Measurements from ENCODE around the gene CORO2B.
"Not testable (repeated sequence)": the region's sequence is repeated elsewhere in the genome, so short reads cannot be mapped to it uniquely, and the experiment has no call there.

Gene CORO2B

DNA sequence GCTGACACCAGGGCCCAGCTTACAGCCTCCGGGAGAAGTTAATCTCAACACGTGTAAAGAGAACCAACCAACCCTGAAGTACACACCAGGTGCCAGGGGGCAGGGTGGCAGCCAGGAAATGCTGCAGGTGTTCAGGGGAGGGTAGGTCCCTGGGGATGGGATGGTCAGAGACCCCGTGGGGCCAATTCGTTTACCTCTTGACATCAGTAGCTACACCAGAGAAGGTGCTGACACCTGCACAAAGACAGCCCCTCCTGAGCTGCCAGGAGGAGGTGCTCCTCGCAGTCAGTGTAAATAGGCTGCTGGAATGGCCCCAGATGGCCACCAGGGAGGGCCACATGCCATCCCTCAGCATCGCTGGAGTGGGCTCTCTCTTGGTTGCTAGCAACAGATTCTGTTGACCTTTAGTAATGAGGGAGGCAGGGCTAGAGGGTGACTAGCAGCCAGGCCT lies 52.8 kb downstream of the CORO2B start:
- DNase-seq, result no peak

DNA sequence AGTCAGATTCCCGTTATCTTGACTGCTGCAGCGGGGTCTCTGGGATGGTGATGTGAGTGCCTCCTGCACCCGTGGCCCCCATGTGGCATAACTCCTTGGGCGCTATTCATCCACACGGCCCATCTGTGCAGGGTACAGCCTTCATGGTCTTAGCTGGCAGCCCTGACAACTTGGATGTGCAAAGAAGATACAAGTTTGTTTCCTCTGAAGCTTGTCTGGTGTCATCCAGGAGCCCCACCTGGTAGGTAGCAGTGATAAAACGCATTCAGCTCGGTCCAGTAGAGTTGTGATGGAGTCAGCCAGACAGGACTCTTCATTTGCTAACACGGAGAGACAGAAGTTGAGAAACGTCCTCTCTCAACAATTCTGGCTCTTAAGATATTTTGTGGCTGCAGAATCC lies 53.3 kb downstream of the CORO2B start:
- no peak for DNase-seq

- DNase-seq, result no peak
These were observed 54.7 kb downstream of the CORO2B start for GRCh38 chr15:68633231-68634121.

DNA sequence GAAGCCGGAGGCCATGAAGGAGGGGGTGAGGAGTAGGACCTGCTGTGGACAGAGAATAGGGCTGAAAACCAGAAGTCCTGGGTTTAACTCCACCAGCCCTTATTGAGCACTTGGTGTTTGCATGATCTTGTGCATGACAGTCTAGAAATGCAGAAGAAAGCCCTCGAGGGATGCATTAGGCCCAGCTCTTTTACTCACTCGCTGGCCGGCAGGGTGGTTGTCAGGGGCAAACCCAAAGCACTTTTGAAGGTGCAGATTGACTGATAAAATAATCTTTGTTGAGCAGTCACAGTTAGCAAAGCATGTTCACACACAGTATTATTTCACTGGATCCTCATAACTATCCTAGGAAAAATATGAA lies 55.3 kb downstream of the CORO2B start:
- no peak for DNase-seq

GRCh38 chr15:68634531-68634930 lies 55.7 kb downstream of the CORO2B start:
- no peak for DNase-seq

DNA sequence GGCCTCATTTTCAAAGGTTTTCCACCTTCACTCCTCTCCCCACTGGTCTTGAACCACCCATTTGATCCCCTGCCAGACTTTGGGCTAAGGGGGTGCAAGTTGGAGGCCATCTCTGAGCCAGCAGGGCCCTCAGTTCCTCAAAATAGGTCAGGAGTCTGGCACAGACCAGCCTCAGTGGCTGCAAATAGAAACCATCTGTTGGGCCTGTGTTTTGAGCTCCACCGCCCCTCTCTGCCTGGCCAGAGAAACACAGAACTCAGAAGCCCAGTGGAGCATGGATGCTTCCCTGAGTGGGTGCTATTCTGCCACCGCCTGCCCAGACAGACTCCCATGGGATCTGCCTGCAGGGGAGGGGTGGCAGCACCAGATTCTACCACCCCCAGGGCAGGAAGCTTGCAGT lies 56.3 kb downstream of the CORO2B start:
- no peak for DNase-seq

DNA sequence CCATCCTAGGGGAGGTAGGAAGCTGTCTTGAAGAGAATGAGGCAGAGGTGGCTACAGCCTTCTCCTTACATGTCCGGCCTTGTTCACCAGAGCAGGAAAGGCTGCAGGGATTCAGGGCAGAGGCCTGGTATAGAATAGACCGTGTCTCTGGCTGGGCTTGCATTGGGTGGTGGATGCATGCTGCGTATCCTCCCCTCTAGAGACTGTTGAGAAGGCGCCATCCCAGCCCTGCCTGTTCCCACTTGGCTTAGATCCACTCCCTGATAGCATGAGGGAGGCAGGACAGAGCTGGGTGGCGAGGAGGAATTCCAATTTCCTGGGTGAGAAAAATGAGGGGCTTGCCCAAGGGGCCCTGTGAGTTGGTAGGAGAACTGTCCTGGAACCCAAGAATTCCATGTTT lies 57.5 kb downstream of the CORO2B start:
- DNase-seq, result no peak

- DNase-seq, result no peak
These were observed 59.1 kb downstream of the CORO2B start for GRCh38 chr15:68637767-68638404.

DNA sequence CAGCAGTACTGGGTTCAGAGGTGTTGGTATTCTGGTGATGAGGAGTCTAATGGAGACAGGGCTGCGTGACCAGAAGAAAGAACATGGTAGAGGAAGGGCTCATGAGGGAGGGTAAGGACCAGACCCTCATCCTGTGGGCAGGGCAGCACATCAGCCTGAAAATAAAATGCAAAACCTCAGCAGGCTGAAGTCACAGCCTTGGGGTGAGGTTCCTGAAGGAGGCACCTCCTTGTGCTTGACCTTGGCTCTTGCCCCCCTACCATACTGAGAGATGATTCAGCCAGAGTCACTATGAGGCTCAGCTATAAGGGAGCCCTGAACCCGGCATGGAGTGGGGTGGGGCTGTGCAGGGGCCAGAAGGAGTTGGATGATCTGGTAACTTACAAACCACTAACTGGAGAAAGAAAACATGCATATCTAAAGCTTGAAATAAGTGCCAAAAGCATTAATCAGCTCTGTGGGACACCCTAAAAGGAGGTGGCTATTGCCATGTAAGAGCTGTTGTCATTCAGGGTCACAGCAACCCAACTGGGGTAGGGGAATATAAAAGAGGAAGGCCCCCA lies 60.2 kb downstream of the CORO2B start:
- DNase-seq, result no peak

DNA sequence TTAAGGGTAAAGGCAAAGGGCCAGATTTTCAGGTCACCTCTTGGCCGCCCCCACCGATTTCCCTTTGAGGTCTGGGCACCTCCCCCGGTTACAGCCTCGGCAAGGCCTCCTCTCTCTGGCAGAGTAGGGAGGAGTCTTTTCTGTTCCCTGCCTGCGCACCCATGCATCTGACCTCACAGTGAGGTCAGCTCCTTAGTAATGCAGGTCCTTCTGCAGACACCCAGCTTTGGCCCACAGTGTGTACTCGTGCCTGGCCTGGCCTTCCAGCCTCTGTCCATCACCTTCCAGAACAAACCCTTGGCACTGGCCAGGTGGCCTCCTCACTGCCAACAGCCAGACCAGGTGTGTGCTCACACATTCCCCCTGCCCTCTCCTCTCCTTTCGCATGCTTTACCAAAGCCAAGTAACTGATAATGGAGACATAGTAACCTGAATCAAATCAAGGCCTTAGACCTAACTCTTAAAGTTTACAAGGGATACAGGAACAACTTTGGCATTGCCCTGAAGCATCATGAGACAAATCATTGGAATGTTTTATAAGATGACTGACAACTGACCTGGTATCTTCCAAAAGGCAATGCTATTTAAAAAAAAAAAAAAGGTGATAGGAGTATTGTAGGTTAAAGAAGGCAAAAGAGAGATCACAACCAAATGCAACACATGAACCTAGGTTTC lies 61.3 kb downstream of the CORO2B start:
- no peak for DNase-seq

GRCh38 chr15:68640791-68641331 lies 62.1 kb downstream of the CORO2B start:
- DNase-seq, result no peak

DNA sequence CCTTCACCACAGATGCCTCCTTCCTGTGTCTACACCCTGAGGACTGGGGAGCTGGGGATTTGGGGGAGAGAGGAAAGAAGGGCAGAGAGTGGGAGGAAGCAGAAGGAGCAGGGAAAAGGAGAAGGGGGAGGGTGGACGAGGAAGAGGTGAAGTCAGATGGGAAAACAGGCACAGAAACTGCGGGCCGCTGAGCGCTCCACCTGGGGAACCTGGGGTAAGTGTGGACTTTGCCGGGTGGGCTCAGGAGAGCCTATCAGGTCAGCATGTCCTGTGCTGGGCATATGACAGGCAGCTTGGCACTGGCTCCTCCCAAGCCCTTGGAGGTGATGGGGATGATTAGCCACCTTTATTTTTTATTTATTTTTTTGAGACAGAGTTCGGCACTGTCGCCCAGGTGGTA lies 62.6 kb downstream of the CORO2B start:
- DNase-seq, result no peak

- no peak for DNase-seq
These were observed 63.7 kb downstream of the CORO2B start for GRCh38 chr15:68642491-68642845.

GRCh38 chr15:68643216-68643830 lies 64.5 kb downstream of the CORO2B start:
- no peak for DNase-seq

DNA sequence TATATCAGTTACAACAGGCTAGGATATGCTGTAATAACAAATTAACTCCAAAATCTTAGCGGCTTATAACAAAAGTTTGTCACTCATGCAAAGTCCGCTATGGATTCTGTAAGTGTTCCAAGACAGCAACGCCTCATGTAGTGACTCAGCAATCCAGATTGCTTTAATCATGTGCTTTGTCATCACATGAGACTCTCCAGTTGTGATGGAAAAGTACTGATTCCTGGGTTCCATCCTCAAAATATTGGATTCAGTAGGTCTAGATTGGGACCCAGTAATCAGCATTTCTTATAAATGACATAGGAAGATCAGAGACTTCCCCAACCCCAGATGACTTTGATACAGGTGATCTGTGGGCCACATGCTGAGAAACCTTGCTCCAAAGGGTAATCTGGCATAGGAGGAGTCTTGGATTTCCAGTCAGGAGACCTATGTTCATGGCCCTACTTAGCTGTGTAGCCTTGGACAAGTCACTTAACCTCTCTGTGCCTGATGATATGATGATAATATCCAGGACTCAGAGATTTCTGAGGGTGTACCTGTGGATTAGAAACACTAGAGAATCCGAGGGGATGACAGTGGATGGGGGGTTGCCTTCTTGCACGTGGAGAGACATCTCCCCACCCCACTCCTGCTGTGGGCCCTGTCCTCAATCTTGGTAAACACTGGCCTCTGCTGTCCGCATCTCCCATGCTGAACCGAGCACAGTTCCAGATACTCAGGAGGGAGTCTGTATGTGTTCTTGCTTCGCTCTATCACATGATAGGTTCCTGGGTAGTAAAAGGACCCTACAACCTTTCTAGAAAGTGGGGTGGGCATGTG lies 65.5 kb downstream of the CORO2B start:
- no peak for DNase-seq

GRCh38 chr15:68644996-68645395 lies 66.2 kb downstream of the CORO2B start:
- DNase-seq, result no peak

- no peak for DNase-seq
These were observed 67.4 kb downstream of the CORO2B start for GRCh38 chr15:68646156-68646555.

GRCh38 chr15:68646696-68647095 lies 67.9 kb downstream of the CORO2B start:
- no peak for DNase-seq

GRCh38 chr15:68647361-68647760 lies 68.6 kb downstream of the CORO2B start:
- not testable (repeated sequence) for DNase-seq

DNA sequence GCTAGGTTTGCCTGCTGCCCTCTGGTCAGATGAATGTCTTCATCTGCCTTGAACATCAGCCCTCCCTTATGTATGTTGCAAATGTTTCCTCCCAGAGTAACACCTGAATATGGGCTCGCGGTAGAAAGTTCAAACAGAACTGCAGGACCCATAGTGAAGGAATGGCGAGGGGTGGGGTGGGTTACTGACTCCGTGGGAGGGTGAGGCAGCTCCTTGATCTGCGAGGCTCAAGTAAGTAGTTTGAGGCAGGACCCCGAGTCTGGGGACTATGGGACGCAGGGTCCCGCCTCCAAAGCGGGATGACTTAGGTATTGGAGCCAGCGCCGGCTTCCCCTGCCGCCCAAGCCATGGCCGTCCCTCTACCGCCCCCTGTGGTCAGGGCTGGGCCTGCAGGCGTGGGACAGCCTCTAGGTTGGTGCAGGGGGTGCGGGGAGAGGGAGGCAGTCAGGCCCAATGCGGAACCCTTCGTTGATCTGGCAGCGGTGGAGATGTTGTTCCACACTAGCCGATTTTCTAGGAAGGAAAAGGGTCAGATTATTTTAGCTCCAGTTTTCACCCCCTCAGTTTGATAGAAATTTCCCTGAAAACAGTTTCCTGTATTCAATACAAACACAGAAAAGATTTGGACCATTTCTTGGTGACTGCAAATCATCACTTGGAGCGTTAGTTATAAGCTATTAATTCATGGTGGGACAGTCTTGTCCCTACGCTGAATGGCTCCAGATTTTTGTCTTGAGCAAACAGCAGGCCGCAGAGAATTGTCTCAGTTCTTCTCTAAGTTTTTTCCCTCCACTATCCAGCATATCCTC lies 72.3 kb downstream of the CORO2B start:
- no peak for DNase-seq

- DNase-seq, result no peak
These were observed 73.2 kb downstream of the CORO2B start for GRCh38 chr15:68651916-68652525.

Measured in cortex of kidney (tissue), 1 donor.